CD4-positive, alpha-beta T cell treated with Interleukin-10 for 1 hour (primary cell): Measurements from ENCODE around the gene MAEL.

Experiments used
- DNase-seq: peaks from one replicate; pipeline ENCODE4 v3.0.0-alpha.2; 2020

MAEL gene

GRCh38 chr1:167059045-167059808, 70.1 kb downstream of the MAEL start:
- DNase-seq = peak; percentile 72

GRCh38 chr1:167059809-167060107, 70.7 kb downstream of the MAEL start:
- DNase-seq = no peak

GRCh38 chr1:167060141-167061072, 71.3 kb downstream of the MAEL start:
- DNase-seq = no peak

- no peak for DNase-seq
These were observed 72.0 kb downstream of the MAEL start for GRCh38 chr1:167061073-167061464.

GRCh38 chr1:167064621-167065020, 75.5 kb downstream of the MAEL start:
- DNase-seq = no peak

GRCh38 chr1:167065471-167065870, 76.4 kb downstream of the MAEL start:
- no peak for DNase-seq

- peak; percentile 82 for DNase-seq
These were observed 77.4 kb downstream of the MAEL start for GRCh38 chr1:167066333-167067122.

GRCh38 chr1:167067904-167068303, 78.8 kb downstream of the MAEL start:
- no peak for DNase-seq

GRCh38 chr1:167068761-167069160, 79.7 kb downstream of the MAEL start:
- DNase-seq = no peak

- no peak for DNase-seq
These were observed 82.2 kb downstream of the MAEL start for GRCh38 chr1:167071286-167071685.
